NT2/D1 (cell line): ENCODE data around the gene TSC2.
"Not testable (repeated sequence)": the region's sequence is repeated elsewhere in the genome, so short reads cannot be mapped to it uniquely, and the experiment has no call there.

Source experiments
- YY1 ChIP-seq: IDR thresholded peaks from 2 replicates; pipeline ENCODE4 v1.6.1; 2011; ENCODE audit not compliant: insufficient read length, insufficient read depth
- ZNF274 ChIP-seq: IDR thresholded peaks from 2 replicates; pipeline ENCODE4 v1.6.1; 2011; ENCODE audit warnings: mild to moderate bottlenecking, low read depth, low read length

DNA sequence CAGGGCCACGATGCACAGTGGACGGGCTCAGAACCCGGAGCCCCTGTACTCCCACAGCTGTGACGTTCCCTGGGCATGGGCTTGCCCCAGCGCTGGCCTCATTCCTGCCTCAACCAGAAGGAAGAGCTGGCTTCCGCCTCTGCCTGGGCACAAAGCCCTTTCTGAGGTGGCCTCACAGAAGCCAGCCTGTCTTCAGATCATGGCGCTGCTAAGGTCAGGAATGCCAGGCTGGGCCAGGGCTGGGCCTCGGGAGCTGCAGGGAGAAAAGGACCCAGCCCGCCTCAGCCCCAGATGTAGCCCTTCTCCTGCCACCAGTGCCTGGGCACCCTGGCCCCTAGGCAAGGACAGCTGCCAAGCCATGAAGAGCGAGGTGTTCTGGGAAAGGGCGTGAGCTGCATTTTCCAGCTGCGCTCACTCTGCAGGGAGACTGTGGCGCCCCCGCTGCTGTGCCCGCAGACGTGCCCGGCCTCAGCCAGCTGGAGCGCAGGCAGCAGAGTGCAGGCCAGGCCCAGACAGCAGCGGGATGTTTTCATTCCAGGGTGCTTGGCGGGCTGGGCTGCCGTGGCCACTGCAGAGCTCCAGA lies 78.5 kb downstream of the TSC2 start:
- not testable (repeated sequence) for TF ChIP-seq YY1, ZNF274
